ENCODE data around the gene CHTF8. TPM values are rescaled to one million over a fixed set of nuclear protein-coding genes. Genes with fewer than 3 reads are reported as not detected.

Gene CHTF8
- total RNA-seq, 2 donors from 2014 or later, result 49.4 to 60.5 TPM

GRCh38 chr16:69116256-69116875 lies 16.0 kb downstream of the CHTF8 start:
- no peaks in the 10 kb centered on the region for H3K9me3 ChIP-seq
- H3K27me3 ChIP-seq, result no peaks in the 10 kb centered on the region
- H3K27ac ChIP-seq, result no peak overlapping the region
- H3K4me3 ChIP-seq, result no peak overlapping the region
- TF ChIP-seq, protein P1, sequence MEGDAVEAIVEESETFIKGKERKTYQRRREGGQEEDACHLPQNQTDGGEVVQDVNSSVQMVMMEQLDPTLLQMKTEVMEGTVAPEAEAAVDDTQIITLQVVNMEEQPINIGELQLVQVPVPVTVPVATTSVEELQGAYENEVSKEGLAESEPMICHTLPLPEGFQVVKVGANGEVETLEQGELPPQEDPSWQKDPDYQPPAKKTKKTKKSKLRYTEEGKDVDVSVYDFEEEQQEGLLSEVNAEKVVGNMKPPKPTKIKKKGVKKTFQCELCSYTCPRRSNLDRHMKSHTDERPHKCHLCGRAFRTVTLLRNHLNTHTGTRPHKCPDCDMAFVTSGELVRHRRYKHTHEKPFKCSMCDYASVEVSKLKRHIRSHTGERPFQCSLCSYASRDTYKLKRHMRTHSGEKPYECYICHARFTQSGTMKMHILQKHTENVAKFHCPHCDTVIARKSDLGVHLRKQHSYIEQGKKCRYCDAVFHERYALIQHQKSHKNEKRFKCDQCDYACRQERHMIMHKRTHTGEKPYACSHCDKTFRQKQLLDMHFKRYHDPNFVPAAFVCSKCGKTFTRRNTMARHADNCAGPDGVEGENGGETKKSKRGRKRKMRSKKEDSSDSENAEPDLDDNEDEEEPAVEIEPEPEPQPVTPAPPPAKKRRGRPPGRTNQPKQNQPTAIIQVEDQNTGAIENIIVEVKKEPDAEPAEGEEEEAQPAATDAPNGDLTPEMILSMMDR (IDR thresholded peaks at IDR 0.05), result no peak
- H3K4me1 ChIP-seq, result peaks cover 0 to 19% of the 10 kb centered on the region in 2 donors
- no peak for DNase-seq (ENCODE audit: low spot score)
- H3K36me3 ChIP-seq, result peaks cover 45% of the 10 kb centered on the region

DNA sequence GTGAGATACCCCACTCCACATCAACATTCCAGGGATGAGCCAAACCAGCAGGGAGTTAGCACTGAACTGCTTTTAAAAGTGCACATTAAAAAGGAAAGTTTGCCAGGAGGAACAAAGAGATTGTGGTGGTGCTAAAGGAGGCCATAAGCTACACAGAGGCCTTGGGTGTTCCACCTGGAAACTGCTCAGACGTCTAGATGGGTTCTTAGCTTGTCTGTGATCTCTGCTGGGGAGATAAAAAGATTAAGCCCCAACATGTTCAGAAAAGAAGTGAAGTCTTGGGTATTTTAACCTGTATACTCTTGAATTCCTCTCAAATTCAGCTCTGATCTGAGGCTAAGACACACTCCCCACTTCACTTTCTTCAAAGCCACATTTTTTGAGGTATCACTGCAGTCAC lies 16.6 kb downstream of the CHTF8 start:
- TF ChIP-seq, protein P1 (IDR thresholded peaks at IDR 0.05), result no peak
- Histone ChIP-seq H3K36me3 (peaks cover 42% of the 10 kb centered on the region), H3K4me1 (peaks cover 0 to 19% of the 10 kb centered on the region in 2 donors), H3K4me3 (no peak overlapping the region), H3K27ac (no peak overlapping the region), H3K27me3 (no peaks in the 10 kb centered on the region), H3K9me3 (no peaks in the 10 kb centered on the region)
- no peak for DNase-seq (ENCODE audit: low spot score)

GRCh38 chr16:69115361-69115760 lies 17.0 kb downstream of the CHTF8 start:
- Histone ChIP-seq H3K9me3 (no peaks in the 10 kb centered on the region), H3K27ac (no peak overlapping the region), H3K36me3 (peaks cover 38% of the 10 kb centered on the region), H3K4me3 (no peak overlapping the region), H3K27me3 (no peaks in the 10 kb centered on the region), H3K4me1 (peaks cover 0 to 19% of the 10 kb centered on the region in 2 donors)
- TF ChIP-seq, protein P1 (IDR thresholded peaks at IDR 0.05), result no peak
- no peak for DNase-seq (ENCODE audit: low spot score)

DNA sequence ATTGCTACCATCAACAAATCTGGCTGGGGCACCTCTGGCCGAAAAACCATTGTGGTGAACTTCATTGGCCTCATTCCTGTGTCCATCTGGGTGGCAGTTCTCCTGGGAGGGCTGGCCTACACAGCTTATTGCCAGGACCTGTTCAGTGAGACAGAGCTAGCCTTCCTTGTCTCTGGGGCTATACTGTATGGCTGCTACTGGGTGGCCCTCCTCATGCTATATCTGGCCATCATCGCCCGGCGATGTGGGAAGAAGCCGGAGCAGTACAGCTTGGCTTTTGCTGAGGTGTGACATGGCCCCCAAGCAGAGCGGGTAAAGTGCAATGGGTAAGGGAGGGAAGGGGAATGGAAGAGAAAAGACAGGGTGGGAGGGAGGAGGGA lies 17.4 kb downstream of the CHTF8 start:
- H3K36me3 ChIP-seq, result peaks cover 34% of the 10 kb centered on the region
- H3K27ac ChIP-seq, result no peak overlapping the region
- DNase-seq (ENCODE audit: low spot score), result no peak
- H3K4me3 ChIP-seq, result no peak overlapping the region
- no peaks in the 10 kb centered on the region for H3K27me3 ChIP-seq
- H3K9me3 ChIP-seq, result no peaks in the 10 kb centered on the region
- H3K4me1 ChIP-seq, result peaks cover 0 to 19% of the 10 kb centered on the region in 2 donors
- TF ChIP-seq, protein P1 (IDR thresholded peaks at IDR 0.05), result no peak

DNA sequence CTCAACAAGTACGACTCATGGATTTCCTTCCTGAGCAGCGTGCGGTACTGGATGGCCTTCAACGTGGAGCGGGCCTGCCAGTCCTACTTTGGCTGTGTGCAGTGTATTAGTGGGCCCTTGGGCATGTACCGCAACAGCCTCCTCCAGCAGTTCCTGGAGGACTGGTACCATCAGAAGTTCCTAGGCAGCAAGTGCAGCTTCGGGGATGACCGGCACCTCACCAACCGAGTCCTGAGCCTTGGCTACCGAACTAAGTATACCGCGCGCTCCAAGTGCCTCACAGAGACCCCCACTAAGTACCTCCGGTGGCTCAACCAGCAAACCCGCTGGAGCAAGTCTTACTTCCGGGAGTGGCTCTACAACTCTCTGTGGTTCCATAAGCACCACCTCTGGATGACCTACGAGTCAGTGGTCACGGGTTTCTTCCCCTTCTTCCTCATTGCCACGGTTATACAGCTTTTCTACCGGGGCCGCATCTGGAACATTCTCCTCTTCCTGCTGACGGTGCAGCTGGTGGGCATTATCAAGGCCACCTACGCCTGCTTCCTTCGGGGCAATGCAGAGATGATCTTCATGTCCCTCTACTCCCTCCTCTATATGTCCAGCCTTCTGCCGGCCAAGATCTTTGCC lies 17.9 kb downstream of the CHTF8 start:
- Histone ChIP-seq H3K36me3 (peaks cover 29% of the 10 kb centered on the region), H3K27me3 (no peaks in the 10 kb centered on the region), H3K4me1 (peaks cover 0 to 19% of the 10 kb centered on the region in 2 donors), H3K27ac (no peak overlapping the region), H3K4me3 (no peak overlapping the region), H3K9me3 (no peaks in the 10 kb centered on the region)
- DNase-seq (ENCODE audit: low spot score), result no peak
- TF ChIP-seq, protein P1 (IDR thresholded peaks at IDR 0.05), result no peak
